K562 (cell line): Measurements from ENCODE around the gene GRK3. TPM values are rescaled to one million over a fixed set of nuclear protein-coding genes. Genes with fewer than 3 reads are reported as not detected.

Source experiments
- ATAC-seq: fragments of 200-7000 bp; cut with Tn5 transposase; 3 replicates; pipeline ENCODE4 v1.9.1; 2020; ENCODE audit warnings: moderate library complexity
- BruUV-seq: library from RNA; stranded (reverse); fragments of 400-500 nt; replicated peaks from 2 replicates; lab custom pipeline; 2021; lab: Mats Ljungman, UMichigan
- CTCF ChIA-PET: fragments of 300-600 bp; formaldehyde crosslinking; extraction: SDS; loops from one replicate; lab custom pipeline; 2021; ENCODE audit warnings: low intra/inter-chr PET ratio; lab: Yijun Ruan, JAX
- POLR2A ChIA-PET: fragments of 300-600, 350-650 bp; sonication (Branson Sonifier 250); formaldehyde crosslinking; extraction: SDS; loops from one replicate; lab custom pipeline; 2021; ENCODE audit warnings: antibody characterized with exemption, inconsistent platforms; lab: Yijun Ruan, JAX
- DNase-seq, 4 experiments: peaks; one replicate each; pipeline versions ENCODE4 v3.0.0 to v3.0.0-alpha.2; 2011 to 2018; ENCODE audit warnings: low spot score in 3 of 4, mixed read lengths in 3 of 4; ENCODE audit errors: extremely low read depth in 1 of 4
- FAIRE-seq: peaks from 2 replicates; lab custom pipeline; 2011; peaks lifted over from hg19 to GRCh38; lab: Jason Lieb, UNC
- H2AFZ ChIP-seq: 2 replicates; pipeline ENCODE4 v1.6.0; 2011; ENCODE audit warnings: low read depth, low read length, control low read depth, inconsistent platforms
- H3K27ac ChIP-seq: fragments of 200-600 bp; 3 replicates; pipeline ENCODE4 v1.8.0; 2011; ENCODE audit warnings: low read depth, mild to moderate bottlenecking, control low read depth, inconsistent platforms, low read length, moderate library complexity, mixed read lengths; ENCODE audit errors: extremely low read depth
- H3K27me3 ChIP-seq, 2 experiments: fragments of 300-600 bp in 1 of 2; 2 replicates in 1 of 2; 3 replicates in 1 of 2; pipeline versions ENCODE4 v1.6.0 to v1.8.0; 2011; ENCODE audit warnings: inconsistent platforms in 2 of 2, low read length in 2 of 2, mild to moderate bottlenecking in 1 of 2, mixed read lengths in 1 of 2, moderate library complexity in 1 of 2; ENCODE audit not compliant: control insufficient read depth in 2 of 2, insufficient read depth in 2 of 2
- H3K36me3 ChIP-seq: fragments of 300-600 bp; 3 replicates; pipeline ENCODE4 v1.8.0; 2011; ENCODE audit warnings: mild to moderate bottlenecking, low read length, inconsistent platforms; ENCODE audit not compliant: control insufficient read depth, insufficient read depth
- H3K4me1 ChIP-seq, 2 experiments: fragments of 200-600 bp in 1 of 2; replicated peaks in 1 of 2; 2 replicates in 1 of 2; 3 replicates in 1 of 2; pipeline versions ENCODE4 v1.5.1 to v1.8.0; 2011; ENCODE audit warnings: inconsistent platforms in 2 of 2, low read length in 2 of 2, mild to moderate bottlenecking in 1 of 2, mixed read lengths in 1 of 2, moderate library complexity in 1 of 2; ENCODE audit not compliant: control insufficient read depth in 2 of 2, insufficient read depth in 2 of 2
- H3K4me2 ChIP-seq: 2 replicates; pipeline ENCODE4 v1.6.1; 2011; ENCODE audit warnings: low read length, control low read depth, inconsistent platforms, mixed read lengths; ENCODE audit not compliant: insufficient read depth
- H3K4me3 ChIP-seq: fragments of 200-600 bp; sonication (generic), shearing (Covaris generic); 2 replicates; pipeline ENCODE4 v1.5.1; 2016; ENCODE audit warnings: control low read depth, inconsistent platforms
- H3K79me2 ChIP-seq: fragments of 200-600 bp; 3 replicates; pipeline ENCODE4 v1.8.0; 2011; ENCODE audit warnings: low read length, inconsistent platforms; ENCODE audit not compliant: control insufficient read depth, insufficient read depth
- H3K9ac ChIP-seq, 2 experiments: 2 replicates each; pipeline versions ENCODE4 v1.6.0 to v1.6.1; 2011; ENCODE audit warnings: low read depth in 2 of 2, low read length in 2 of 2, control low read depth in 1 of 2, inconsistent platforms in 1 of 2, mild to moderate bottlenecking in 1 of 2, mixed read lengths in 1 of 2; ENCODE audit not compliant: insufficient read depth in 1 of 2
- H3K9me1 ChIP-seq: one replicate; pipeline ENCODE4 v1.6.0; 2011; ENCODE audit warnings: inconsistent platforms, mild to moderate bottlenecking, low read length, moderate library complexity; ENCODE audit not compliant: control insufficient read depth, insufficient read depth
- H3K9me3 ChIP-seq: replicated peaks from 2 replicates; pipeline ENCODE4 v1.5.1; 2011; ENCODE audit warnings: low read depth, low read length, inconsistent platforms; ENCODE audit not compliant: control insufficient read depth, insufficient read depth
- H4K20me1 ChIP-seq: replicated peaks from 2 replicates; pipeline ENCODE4 v1.6.1; 2011; ENCODE audit warnings: low read length, inconsistent platforms, mixed read lengths; ENCODE audit not compliant: control insufficient read depth, insufficient read depth
- CBX3 ChIP-seq, 2 experiments: IDR thresholded peaks; 1 replicate in 1 of 2; 2 replicates in 1 of 2; pipeline ENCODE4 v1.6.1; 2012; ENCODE audit warnings: inconsistent platforms in 2 of 2, low read length in 2 of 2, borderline replicate concordance in 1 of 2, control low read depth in 1 of 2
- CBX5 ChIP-seq: IDR thresholded peaks from 2 replicates; pipeline ENCODE4 v1.6.1; 2014; ENCODE audit warnings: low read depth, borderline replicate concordance
- CREM ChIP-seq: IDR thresholded peaks from 2 replicates; pipeline ENCODE4 v1.6.1; 2014; ENCODE audit warnings: antibody characterized with exemption, low read depth
- FOSL1 ChIP-seq: fragments of 200-800 bp; sonication (Bioruptor generic); conservative IDR thresholded peaks from 2 replicates; pipeline ENCODE4 v1.6.1; 2016; ENCODE audit warnings: missing genetic modification characterization, missing compliant biosample characterization
- GABPA ChIP-seq: fragments of 200-800 bp; sonication (Bioruptor generic); conservative IDR thresholded peaks from 2 replicates; pipeline ENCODE4 v1.6.1; 2016; ENCODE audit warnings: low read depth, missing genetic modification characterization, missing compliant biosample characterization
- GABPB2 ChIP-seq: fragments of 250-450 bp; sonication (Bioruptor Pico); conservative IDR thresholded peaks from 2 replicates; pipeline ENCODE4 v1.5.1; 2021; ENCODE audit warnings: mild to moderate bottlenecking
- GATA2 ChIP-seq: sonication (generic); formaldehyde crosslinking; IDR thresholded peaks from 2 replicates; pipeline ENCODE4 v1.4.0; 2020; ENCODE audit warnings: mild to moderate bottlenecking, missing genetic modification reagents
- HNRNPK ChIP-seq: fragments of 200-400 bp; formaldehyde crosslinking; IDR thresholded peaks from one replicate; pipeline ENCODE4 v1.6.1; 2018; ENCODE audit warnings: mild to moderate bottlenecking, low read depth, low read length; ENCODE audit not compliant: poor library complexity, severe bottlenecking
- MTA2 ChIP-seq: fragments of 450-650 bp; IDR thresholded peaks from 2 replicates; pipeline ENCODE4 v1.6.1; 2016; ENCODE audit warnings: low read depth
- NR4A1 ChIP-seq, 2 experiments: fragments of 250-450 bp in 1 of 2; fragments of 450-650 bp in 1 of 2; sonication (Bioruptor Pico) in 1 of 2; IDR thresholded peaks; 2 replicates each; pipeline versions ENCODE4 v1.4.0 to v1.6.1; 2016 to 2020; ENCODE audit warnings: mild to moderate bottlenecking in 2 of 2, missing compliant biosample characterization in 1 of 2, missing genetic modification characterization in 1 of 2, moderate library complexity in 1 of 2
- NRF1 ChIP-seq, 2 experiments: fragments of 450-650 bp; IDR thresholded peaks in 1 of 2; conservative IDR thresholded peaks in 1 of 2; 2 replicates each; pipeline ENCODE4 v1.6.1; 2014; ENCODE audit warnings: mild to moderate bottlenecking in 2 of 2
- NUFIP1 ChIP-seq: fragments of 450-650 bp; IDR thresholded peaks from 2 replicates; pipeline ENCODE4 v1.6.1; 2018; ENCODE audit not compliant: partially characterized antibody
- RBM34 ChIP-seq: fragments of 200-400 bp; formaldehyde crosslinking; IDR thresholded peaks from 2 replicates; pipeline ENCODE4 v1.6.1; 2018; ENCODE audit warnings: low read length, borderline replicate concordance; ENCODE audit not compliant: insufficient read depth
- STAT5B ChIP-seq: fragments of 250-450 bp; sonication (Bioruptor Pico); IDR thresholded peaks from 2 replicates; pipeline ENCODE4 v1.8.0; 2021; ENCODE audit warnings: mild to moderate bottlenecking, inconsistent platforms
- ZBTB7A ChIP-seq: IDR thresholded peaks from 2 replicates; pipeline ENCODE4 v1.6.1; 2011; ENCODE audit warnings: low read depth, mild to moderate bottlenecking, low read length, moderate library complexity, borderline replicate concordance; ENCODE audit not compliant: control insufficient read depth
- ZKSCAN3 ChIP-seq: fragments of 250-450 bp; sonication (Bioruptor Pico); IDR thresholded peaks from 2 replicates; pipeline ENCODE4 v1.4.0; 2020
- ZNF263 ChIP-seq: sonication (generic); formaldehyde crosslinking; IDR thresholded peaks from 2 replicates; pipeline ENCODE4 v1.8.0; 2022; ENCODE audit warnings: mild to moderate bottlenecking, missing genetic modification reagents, borderline replicate concordance
- ZNF75A ChIP-seq: fragments of 450-650 bp; formaldehyde crosslinking; IDR thresholded peaks from 2 replicates; pipeline ENCODE4 v1.4.0; 2020; ENCODE audit warnings: mild to moderate bottlenecking
- WGBS: fragments of 100-300 bp; shearing (Covaris generic); methylation state at CpG from one replicate; pipeline ENCODE4 v1.1.6; 2016; ENCODE audit warnings: low coverage, mixed read lengths; ENCODE audit not compliant: insufficient coverage; ENCODE audit errors: missing lambda C conversion rate; 5-methylcytosine and 5-hydroxymethylcytosine counted together
- in situ Hi-C: fragments of 300-500 bp; cut with MboI; formaldehyde crosslinking; loops from 4 replicates; pipeline ENCODE4 v1.15.0; 2018; ENCODE audit warnings: inconsistent platforms, mixed read lengths
- intact Hi-C: fragments of 100-400 bp; cut with micrococcal nuclease; formaldehyde crosslinking; loops from 2 replicates; pipeline ENCODE4 v1.14.2; 2022
- polyA plus RNA-seq, 8 experiments: library from polyadenylated mRNA; depleted of rRNA in 4 of 8; stranded (reverse) in 5 of 8; unstranded in 3 of 8; fragments of >200 nt; fragmentation: Nextera tagmentation in 2 of 8; fragmentation: Illumina TruSeq in 1 of 8; extraction: Ambion mirVana in 2 of 8; extraction: Trizol in 1 of 8; gene quantifications; 2 replicates each; pipeline versions ENCODE4 v1.2.1 to v1.2.3, GENCODE V29; 2011 to 2014; ENCODE audit warnings: inconsistent platforms in 1 of 8, missing spikeins in 1 of 8
- total RNA-seq, 7 experiments: library from RNA; depleted of rRNA in 6 of 7; stranded (reverse); fragments of >200 nt in 6 of 7; fragmentation: Illumina TruSeq in 2 of 7; extraction: Trizol in 2 of 7; gene quantifications; 2 replicates each; pipeline versions ENCODE4 v1.2.1 to v1.2.3, GENCODE V29; 2011 to 2021; ENCODE audit warnings: low replicate concordance in 1 of 7

The GRK3 gene
- total and polyA plus RNA-seq, 9 of the 15 experiments (the other 6 are each of a cell fraction or from before 2014, with no cell fraction given), result 1.4 to 7.6 (median 3.6) TPM

DNA sequence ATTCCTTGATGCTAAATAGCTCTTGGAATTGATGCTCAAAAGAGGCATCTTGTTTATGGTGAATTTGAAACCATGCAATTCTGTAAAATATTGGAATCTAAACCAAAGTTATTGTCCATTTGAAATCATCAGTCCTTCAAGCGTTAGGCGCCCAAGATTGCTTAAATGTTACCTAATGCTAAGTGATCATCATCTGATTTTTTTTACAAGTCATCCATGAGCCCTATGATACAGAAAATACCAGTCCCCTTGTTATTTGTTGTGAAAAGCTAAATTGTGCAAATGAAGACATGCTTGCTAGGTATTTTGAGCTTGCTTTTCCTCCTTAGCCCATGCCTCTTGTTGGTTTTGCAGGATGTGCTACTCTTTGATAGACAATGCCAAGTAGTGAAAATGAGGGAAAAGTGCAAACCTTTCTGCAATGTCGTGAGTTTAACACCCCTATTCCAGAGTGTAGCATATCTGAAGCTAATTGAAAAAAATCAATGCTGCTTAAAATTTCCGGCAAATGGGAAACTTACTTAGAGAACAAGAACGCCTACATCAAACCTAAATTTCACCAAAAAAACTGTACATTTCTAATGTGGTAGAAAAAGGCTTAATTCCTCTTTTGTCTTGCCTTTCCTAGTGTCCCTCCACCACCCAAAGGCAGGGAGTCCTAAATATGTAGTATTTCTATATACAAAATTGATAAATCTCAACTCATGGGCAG, 1.9 kb downstream of the GRK3 start:
- intact Hi-C loops, result no loop called here
- no peaks in the 10 kb centered on the region for H3K9me3 ChIP-seq
- FAIRE-seq, result peak; percentile 37
- in situ Hi-C loops, result no loop called here
- no peaks in the 10 kb centered on the region for H4K20me1 ChIP-seq
- H3K9ac ChIP-seq, result no peak overlapping the region
- TSS peak; percentile 46 for BruUV-seq
- POLR2A ChIA-PET, result interaction anchor here (1.2 kb wide), 1 partner anchor 100 kb away, joined by 3 read pairs; no protein-coding TSS in a partner anchor
- no peak for DNase-seq
- no peaks in the 10 kb centered on the region for H3K27me3 ChIP-seq
- peaks cover 13 to 17% of the 10 kb centered on the region in 2 experiments for H3K4me1 ChIP-seq
- no peaks in the 10 kb centered on the region for H3K9me1 ChIP-seq
- H3K4me3 ChIP-seq, result no peak overlapping the region
- no peaks in the 10 kb centered on the region for H3K36me3 ChIP-seq
- no peak for TF ChIP-seq MTA2
- TF ChIP-seq ZKSCAN3 (CRISPR knock-in tag), result no peak
- no peak for TF ChIP-seq CBX3 (IDR thresholded peaks at IDR 0.05; ENCODE audit: borderline replicate concordance in 1 of 2, low read length in 2 of 2)
- no peak for TF ChIP-seq GABPB2 (CRISPR knock-in tag)
- no peak for TF ChIP-seq STAT5B
- no peak for TF ChIP-seq CREM
- TF ChIP-seq NR4A1 (CRISPR knock-in tag; IDR thresholded peaks at IDR 0.05), result no peak
- TF ChIP-seq NR4A1 (tag; IDR thresholded peaks at IDR 0.05), result no peak
- no peak for TF ChIP-seq GATA2 (CRISPR knock-in tag)
- no peak for TF ChIP-seq FOSL1 (tag)
- no peak for TF ChIP-seq HNRNPK
- no peak for TF ChIP-seq GABPA
- TF ChIP-seq ZBTB7A, result no peak
- TF ChIP-seq ZNF75A (CRISPR knock-in tag), result no peak
- TF ChIP-seq CBX5, result no peak
- TF ChIP-seq ZNF263, result no peak
- TF ChIP-seq RBM34, result no peak
- no peak for TF ChIP-seq NRF1 (conservative IDR thresholded peaks at IDR 0.05 in 1 of 2, IDR thresholded peaks at IDR 0.05 in 1 of 2)
- no peak for TF ChIP-seq NUFIP1
- WGBS, result 50% methylated on average over 5 of the region's 5 CpGs
- no peak overlapping the region for H2AFZ ChIP-seq
- H3K27ac ChIP-seq, result peak overlapping the region; percentile 58; the same call in 1 of the 3 replicates
- H3K4me2 ChIP-seq, result no peak overlapping the region
- CTCF ChIA-PET, result interaction anchor here (1.5 kb wide), 1 partner anchor 135 kb away, joined by 3 read pairs; no protein-coding TSS in a partner anchor
- H3K79me2 ChIP-seq, result peaks cover 38% of the 10 kb centered on the region
- no peak for ATAC-seq
